HUES48 (cell line): ENCODE measurements around the gene HERC5.

Experiments
- H3K27ac ChIP-seq: one replicate; pipeline ENCODE4 v1.7.0; 2013; ENCODE audit warnings: low read depth, low read length, inconsistent platforms
- H3K27me3 ChIP-seq: 2 replicates; pipeline ENCODE4 v1.6.1; 2013; ENCODE audit warnings: mild to moderate bottlenecking, low read length; ENCODE audit not compliant: control insufficient read depth, insufficient read depth
- H3K36me3 ChIP-seq: 2 replicates; pipeline ENCODE4 v1.6.1; 2013; ENCODE audit warnings: low read length; ENCODE audit not compliant: control insufficient read depth, insufficient read depth
- H3K4me1 ChIP-seq: 2 replicates; pipeline ENCODE4 v1.6.1; 2013; ENCODE audit warnings: mild to moderate bottlenecking, low read length; ENCODE audit not compliant: control insufficient read depth, insufficient read depth
- H3K4me3 ChIP-seq: 2 replicates; pipeline ENCODE4 v1.5.1; 2013; ENCODE audit warnings: mild to moderate bottlenecking, low read depth, low read length
- H3K9ac ChIP-seq: 2 replicates; pipeline ENCODE4 v1.6.1; 2013; ENCODE audit warnings: mild to moderate bottlenecking, low read depth, low read length, moderate library complexity
- H3K9me3 ChIP-seq: 2 replicates; pipeline ENCODE4 v1.6.1; 2013; ENCODE audit warnings: low read length; ENCODE audit not compliant: control insufficient read depth, insufficient read depth

Gene HERC5

DNA sequence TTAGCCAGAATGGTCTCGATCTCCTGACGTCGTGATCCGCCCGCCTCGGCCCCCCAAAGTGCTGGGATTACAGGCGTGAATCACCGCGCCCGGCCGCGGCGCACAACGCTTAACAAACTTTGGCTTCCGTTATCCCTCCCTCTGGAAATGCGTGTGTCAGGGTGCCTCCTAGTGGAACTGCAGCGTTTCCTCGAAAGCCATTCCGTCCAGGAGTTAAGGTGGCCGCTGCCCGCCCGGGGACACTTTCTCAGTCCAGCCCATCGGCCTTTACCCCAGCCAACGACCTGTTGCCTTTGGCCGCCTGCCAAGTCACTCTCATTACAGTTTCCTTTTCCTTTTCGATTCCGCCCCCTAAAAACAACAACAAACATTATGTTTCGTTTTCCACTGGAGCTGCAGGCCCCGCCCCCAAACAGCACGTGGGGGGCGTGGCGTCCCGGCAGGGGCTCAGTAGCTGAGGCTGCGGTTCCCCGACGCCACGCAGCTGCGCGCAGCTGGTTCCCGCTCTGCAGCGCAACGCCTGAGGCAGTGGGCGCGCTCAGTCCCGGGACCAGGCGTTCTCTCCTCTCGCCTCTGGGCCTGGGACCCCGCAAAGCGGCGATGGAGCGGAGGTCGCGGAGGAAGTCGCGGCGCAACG lies at the start of gene HERC5:
Gene HERC5 (plus strand): TSS at position 450 of the 637 bp plus-strand sequence. CDS start 151 bp downstream, at position 601.
- Histone ChIP-seq H3K9ac (peak within 1 kb of the TSS; percentile 11; the same call in 1 of the 2 replicates), H3K4me3 (peak within 1 kb of the TSS; percentile 59), H3K36me3 (no peaks in the 10 kb centered on the region), H3K27me3 (peaks cover 18% of the 10 kb centered on the region), H3K9me3 (0 out of 2 replicates have a peak, but pooled peaks cover 4% of the 10 kb centered on the region), H3K4me1 (peaks cover 8% of the 10 kb centered on the region), H3K27ac (peak within 1 kb of the TSS; percentile 39)

DNA sequence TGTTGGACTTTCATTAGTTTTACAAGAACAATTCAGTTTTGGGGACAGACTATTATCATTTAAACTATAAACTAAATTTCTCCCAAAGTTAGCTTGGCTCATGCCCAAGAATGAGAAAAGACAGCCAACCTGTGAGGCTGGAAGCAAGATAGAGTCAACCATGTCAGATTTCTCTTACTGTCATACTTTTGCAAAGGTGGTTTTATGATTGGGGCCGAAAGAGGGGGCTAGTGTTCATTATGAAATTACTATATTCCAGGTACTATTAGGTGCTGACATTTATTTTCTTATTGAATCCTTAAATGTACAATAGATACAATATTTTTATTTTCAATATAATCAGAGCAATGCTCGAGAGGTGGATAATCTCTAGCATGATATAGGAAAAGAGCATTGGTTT lies 47.7 kb upstream of the HERC5 start:
- H3K27ac ChIP-seq = no peak overlapping the region
- no peak overlapping the region for H3K4me3 ChIP-seq
- H3K27me3 ChIP-seq = no peaks in the 10 kb centered on the region
- H3K4me1 ChIP-seq = no peaks in the 10 kb centered on the region
- no peaks in the 10 kb centered on the region for H3K36me3 ChIP-seq
- no peak overlapping the region for H3K9ac ChIP-seq
- H3K9me3 ChIP-seq = no peaks in the 10 kb centered on the region

DNA sequence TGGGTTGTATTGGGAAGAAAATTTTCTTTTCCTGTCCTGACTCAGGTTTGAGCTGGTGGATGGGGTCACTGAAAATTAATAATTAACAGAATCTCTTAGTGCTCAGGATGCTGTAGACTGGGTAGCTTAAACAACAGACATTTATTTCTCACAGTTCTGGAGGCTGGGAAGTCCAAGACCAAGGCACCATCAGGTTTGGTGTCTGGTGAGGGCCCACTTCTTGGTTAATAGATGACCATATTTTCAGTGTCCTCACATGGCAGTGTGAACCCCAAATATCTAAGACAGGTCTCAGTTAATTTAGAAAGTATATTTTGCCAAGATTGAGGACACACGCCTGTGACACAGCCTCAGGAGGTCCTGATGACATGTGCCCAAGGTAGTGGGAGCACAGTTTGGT lies 47.1 kb upstream of the HERC5 start:
- no peak overlapping the region for H3K9ac ChIP-seq
- no peaks in the 10 kb centered on the region for H3K27me3 ChIP-seq
- H3K36me3 ChIP-seq = no peaks in the 10 kb centered on the region
- no peaks in the 10 kb centered on the region for H3K4me1 ChIP-seq
- no peak overlapping the region for H3K27ac ChIP-seq
- H3K4me3 ChIP-seq = no peak overlapping the region
- no peaks in the 10 kb centered on the region for H3K9me3 ChIP-seq

DNA sequence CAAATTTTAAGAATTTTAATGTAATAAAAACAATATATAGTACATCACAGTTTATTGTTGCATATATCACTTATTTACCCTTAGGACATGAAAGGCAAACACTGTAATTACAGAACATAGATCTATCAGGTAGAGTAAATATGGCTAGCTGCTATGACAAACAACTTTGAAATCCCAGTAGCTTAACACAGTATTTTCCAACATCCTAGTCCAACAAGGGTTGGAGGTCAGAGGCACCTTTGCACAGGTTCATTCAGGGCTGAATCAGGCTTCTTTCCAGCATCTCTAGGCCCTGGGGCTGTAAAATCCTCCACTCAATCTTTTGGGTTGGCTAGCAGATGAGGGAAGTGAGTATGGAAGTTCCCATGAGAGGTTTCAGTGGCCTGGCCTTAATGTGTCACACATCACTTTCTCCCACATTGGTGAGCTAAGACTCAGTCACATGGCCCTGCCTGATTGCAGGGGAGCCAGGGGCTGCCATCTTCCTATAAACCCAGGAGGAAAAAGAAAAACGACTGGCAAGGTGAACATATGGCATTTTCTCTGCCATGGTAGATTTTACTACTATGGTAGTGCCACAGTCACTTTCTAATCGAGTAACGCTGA lies 45.3 kb upstream of the HERC5 start:
- Histone ChIP-seq H3K27me3 (no peaks in the 10 kb centered on the region), H3K9me3 (no peaks in the 10 kb centered on the region), H3K4me1 (no peaks in the 10 kb centered on the region), H3K27ac (no peak overlapping the region), H3K36me3 (no peaks in the 10 kb centered on the region), H3K4me3 (no peak overlapping the region), H3K9ac (no peak overlapping the region)

DNA sequence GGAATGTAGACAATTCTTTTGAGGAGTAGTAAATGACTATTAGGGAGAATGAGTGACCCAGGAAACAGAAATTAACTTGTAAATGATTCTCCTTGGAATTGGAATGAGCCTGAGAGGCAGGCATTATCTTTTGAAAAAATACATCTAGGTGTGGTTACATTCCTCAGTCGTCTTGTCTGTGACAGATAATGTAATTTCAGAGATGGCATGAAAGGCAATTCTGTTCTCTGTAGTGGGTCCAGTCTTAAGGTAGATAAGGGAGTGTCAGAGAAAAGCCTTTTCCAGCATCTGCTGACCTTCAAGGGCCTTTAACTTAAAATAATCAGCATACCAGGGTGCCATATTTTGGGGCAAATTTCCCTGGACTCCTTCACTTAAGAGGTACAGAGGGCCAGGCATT lies 43.1 kb upstream of the HERC5 start:
- H3K9me3 ChIP-seq = no peaks in the 10 kb centered on the region
- no peak overlapping the region for H3K27ac ChIP-seq
- no peaks in the 10 kb centered on the region for H3K27me3 ChIP-seq
- no peak overlapping the region for H3K4me3 ChIP-seq
- no peak overlapping the region for H3K9ac ChIP-seq
- no peaks in the 10 kb centered on the region for H3K4me1 ChIP-seq
- H3K36me3 ChIP-seq = no peaks in the 10 kb centered on the region

DNA sequence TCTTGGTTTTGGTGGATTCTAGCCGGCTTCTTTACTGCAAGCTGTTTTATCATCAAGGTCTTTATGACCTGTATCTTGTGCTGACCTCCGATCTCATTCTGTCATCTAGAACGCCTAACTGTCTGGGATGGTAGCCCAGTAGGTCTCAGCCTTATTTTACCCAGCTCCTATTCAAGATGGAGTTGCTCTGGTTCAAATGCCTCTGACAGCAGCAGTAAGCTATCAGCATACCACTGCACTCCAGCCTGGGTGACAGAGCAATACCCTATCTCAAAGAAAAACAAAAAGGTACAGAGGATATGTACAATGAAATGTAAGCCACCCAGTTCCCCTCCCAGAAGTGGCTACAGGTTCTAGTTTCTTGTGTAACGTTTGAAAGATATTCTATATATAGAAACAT lies 42.2 kb upstream of the HERC5 start:
- Histone ChIP-seq H3K36me3 (no peaks in the 10 kb centered on the region), H3K27ac (no peak overlapping the region), H3K27me3 (no peaks in the 10 kb centered on the region), H3K4me1 (no peaks in the 10 kb centered on the region), H3K9ac (no peak overlapping the region), H3K4me3 (no peak overlapping the region), H3K9me3 (no peaks in the 10 kb centered on the region)

DNA sequence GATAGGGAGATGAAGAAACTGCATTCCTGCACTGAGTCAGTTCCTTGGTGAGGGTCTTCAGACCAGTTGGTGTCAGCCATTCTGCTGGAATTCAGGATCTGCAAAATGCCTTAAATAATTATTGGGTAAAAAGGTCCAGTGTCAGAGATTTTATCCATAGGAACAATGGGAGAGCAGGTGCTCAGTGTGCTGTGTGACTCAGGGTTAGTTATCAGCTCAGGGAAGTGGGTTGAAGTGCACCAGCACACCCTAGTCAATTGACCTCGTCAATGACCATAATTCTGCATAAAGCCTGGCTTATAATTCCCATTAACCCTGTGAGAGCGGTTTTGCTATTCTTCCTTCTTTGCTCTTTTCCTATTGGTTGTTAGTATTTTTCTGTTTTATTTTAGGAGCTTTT lies 40.9 kb upstream of the HERC5 start:
- no peaks in the 10 kb centered on the region for H3K9me3 ChIP-seq
- H3K4me1 ChIP-seq = no peaks in the 10 kb centered on the region
- H3K4me3 ChIP-seq = no peak overlapping the region
- H3K27ac ChIP-seq = no peak overlapping the region
- no peaks in the 10 kb centered on the region for H3K36me3 ChIP-seq
- no peak overlapping the region for H3K9ac ChIP-seq
- H3K27me3 ChIP-seq = no peaks in the 10 kb centered on the region

DNA sequence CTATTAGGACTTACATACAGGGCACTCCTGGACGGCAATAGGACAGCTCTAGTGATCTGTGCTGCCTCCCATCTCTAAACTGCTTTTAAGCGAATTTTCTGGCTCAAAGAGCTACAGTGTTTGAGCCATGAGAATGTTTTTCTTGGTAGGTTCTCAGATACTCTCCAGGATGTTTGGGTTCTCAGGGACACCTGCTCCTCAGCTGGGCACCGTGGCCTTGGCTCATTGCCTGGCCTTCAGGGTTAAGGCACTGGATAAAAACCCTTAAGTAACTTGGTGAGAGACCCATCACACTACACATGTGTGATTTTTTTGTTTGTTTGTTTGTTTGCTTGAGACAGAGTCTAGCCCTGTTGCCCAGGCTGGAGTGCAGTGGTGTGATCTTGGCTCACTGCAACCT lies 38.5 kb upstream of the HERC5 start:
- no peaks in the 10 kb centered on the region for H3K9me3 ChIP-seq
- H3K4me3 ChIP-seq = no peak overlapping the region
- H3K9ac ChIP-seq = no peak overlapping the region
- H3K27me3 ChIP-seq = no peaks in the 10 kb centered on the region
- no peaks in the 10 kb centered on the region for H3K36me3 ChIP-seq
- H3K4me1 ChIP-seq = no peaks in the 10 kb centered on the region
- no peak overlapping the region for H3K27ac ChIP-seq

DNA sequence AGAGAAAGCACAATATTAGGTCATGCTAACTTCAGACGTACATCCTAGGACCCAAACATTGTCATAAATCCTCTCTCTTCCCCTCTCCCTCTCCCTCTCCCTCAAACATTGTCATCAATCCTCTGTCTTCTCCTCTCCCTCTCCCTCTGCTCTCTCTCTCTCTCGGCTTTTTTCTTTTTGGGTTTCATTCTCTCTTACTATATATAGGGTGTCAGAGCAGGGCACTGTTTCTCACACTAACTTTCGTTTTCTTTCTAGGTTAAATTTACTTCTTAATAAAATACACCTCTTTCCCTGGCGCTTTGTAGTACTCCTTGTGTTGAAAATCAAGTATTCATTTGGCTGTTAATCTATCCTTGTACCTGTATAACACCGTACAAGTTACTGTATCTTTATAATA lies 37.0 kb upstream of the HERC5 start:
- Histone ChIP-seq H3K9me3 (no peaks in the 10 kb centered on the region), H3K27me3 (no peaks in the 10 kb centered on the region), H3K4me3 (no peak overlapping the region), H3K4me1 (no peaks in the 10 kb centered on the region), H3K27ac (no peak overlapping the region), H3K36me3 (no peaks in the 10 kb centered on the region), H3K9ac (no peak overlapping the region)

DNA sequence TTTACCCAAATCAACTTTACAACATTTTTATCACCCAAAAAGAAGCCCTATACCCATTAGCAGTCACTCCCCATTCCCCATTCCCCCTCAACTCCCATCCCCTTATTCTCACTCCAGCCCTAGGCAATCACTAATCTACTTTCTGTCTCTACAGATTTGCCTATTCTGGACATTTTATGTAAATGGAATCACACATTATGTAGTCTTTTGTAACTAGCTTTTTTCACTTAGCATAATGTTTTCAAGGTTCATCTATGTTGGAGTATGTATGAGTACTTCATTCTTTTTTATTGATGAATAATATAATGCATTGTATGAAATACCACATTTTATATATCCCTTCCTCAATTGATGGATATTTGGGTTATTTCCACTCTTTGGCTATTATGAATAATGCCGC lies 36.1 kb upstream of the HERC5 start:
- H3K9ac ChIP-seq = no peak overlapping the region
- no peaks in the 10 kb centered on the region for H3K27me3 ChIP-seq
- H3K9me3 ChIP-seq = no peaks in the 10 kb centered on the region
- no peak overlapping the region for H3K27ac ChIP-seq
- no peaks in the 10 kb centered on the region for H3K36me3 ChIP-seq
- no peaks in the 10 kb centered on the region for H3K4me1 ChIP-seq
- H3K4me3 ChIP-seq = no peak overlapping the region

DNA sequence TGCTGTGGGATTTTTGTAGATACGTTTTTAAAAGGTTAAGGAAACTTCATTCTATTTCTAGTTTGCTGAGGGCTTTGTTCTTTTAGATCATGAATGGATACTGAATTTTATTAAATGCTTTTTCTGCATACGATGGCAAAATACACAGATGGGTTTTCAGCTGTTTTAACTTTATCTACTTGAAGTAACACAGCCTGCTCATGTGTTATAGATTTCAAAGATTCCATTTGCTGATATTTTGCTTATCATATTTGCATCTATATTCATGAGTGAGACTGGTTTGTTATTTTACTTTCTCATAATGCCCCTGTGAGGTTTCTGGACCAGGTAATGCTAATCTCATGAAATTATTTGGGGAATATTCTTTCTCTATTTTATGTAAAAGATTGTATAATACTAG lies 34.5 kb upstream of the HERC5 start:
- Histone ChIP-seq H3K9me3 (no peaks in the 10 kb centered on the region), H3K4me3 (no peak overlapping the region), H3K27ac (no peak overlapping the region), H3K36me3 (no peaks in the 10 kb centered on the region), H3K9ac (no peak overlapping the region), H3K4me1 (no peaks in the 10 kb centered on the region), H3K27me3 (no peaks in the 10 kb centered on the region)
